ENCODE measurements around the gene AFTPH.

The AFTPH gene

DNA sequence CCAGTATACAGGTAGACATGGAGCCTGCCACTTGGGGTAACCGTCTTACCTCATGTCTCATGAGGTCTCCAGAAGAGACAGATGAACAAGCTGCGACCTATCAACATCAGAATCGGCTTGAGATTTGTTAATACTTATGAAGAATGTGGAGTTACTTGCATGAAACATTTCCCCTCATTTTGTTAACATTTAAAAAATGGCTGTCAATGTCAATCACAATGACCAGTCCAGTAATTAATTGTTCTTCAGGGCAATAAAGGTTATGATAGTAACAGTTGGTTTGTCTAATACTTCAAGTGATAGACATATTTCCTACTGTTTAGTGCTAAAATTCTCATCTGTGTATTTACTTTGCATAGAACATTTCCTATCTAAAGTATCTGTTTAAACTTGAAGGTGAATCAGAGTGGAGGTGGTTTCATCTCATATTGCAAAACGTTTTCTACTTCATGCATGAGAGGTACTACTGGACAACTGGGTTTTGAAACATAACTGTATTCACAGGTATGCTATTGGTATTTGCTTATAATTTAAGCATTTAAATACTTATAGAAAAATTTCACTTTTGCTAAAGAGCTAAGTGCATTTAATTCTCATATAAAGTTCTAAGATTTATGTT is 114.5 kb downstream of the AFTPH start:
- Histone ChIP-seq H3K27ac (ENCODE audit: low read depth, low read length) (peak overlapping the region; percentile 76), H3K9me3 (ENCODE audit: control insufficient read depth, insufficient read depth, low read length) (no peaks in the 10 kb centered on the region), H3K36me3 (ENCODE audit: control insufficient read depth, low read length) (peaks cover 56% of the 10 kb centered on the region), H3K4me3 (ENCODE audit: low read length) (peak overlapping the region; percentile 50), H3K4me2 (ENCODE audit: low read length) (peak overlapping the region; percentile 84), H4K20me1 (ENCODE audit: control insufficient read depth, insufficient read depth, low read depth, low read length) (peaks cover 12% of the 10 kb centered on the region), H3K27me3 (ENCODE audit: control insufficient read depth, low read length) (no peaks in the 10 kb centered on the region), H3K4me1 (ENCODE audit: control insufficient read depth, low read length) (peaks cover 80% of the 10 kb centered on the region), H3F3A (ENCODE audit: control insufficient read depth, insufficient read depth) (peaks cover 24% of the 10 kb centered on the region), H3K79me2 (ENCODE audit: control insufficient read depth, low read length) (peaks cover 96% of the 10 kb centered on the region), H3K9me2 (replicated peaks; ENCODE audit: control insufficient read depth, low read length) (no peaks in the 10 kb centered on the region)
- TF ChIP-seq EZH2phosphoT487 (IDR thresholded peaks at IDR 0.05; ENCODE audit: borderline replicate concordance, low read length) = no peak
- TF ChIP-seq, protein P1, sequence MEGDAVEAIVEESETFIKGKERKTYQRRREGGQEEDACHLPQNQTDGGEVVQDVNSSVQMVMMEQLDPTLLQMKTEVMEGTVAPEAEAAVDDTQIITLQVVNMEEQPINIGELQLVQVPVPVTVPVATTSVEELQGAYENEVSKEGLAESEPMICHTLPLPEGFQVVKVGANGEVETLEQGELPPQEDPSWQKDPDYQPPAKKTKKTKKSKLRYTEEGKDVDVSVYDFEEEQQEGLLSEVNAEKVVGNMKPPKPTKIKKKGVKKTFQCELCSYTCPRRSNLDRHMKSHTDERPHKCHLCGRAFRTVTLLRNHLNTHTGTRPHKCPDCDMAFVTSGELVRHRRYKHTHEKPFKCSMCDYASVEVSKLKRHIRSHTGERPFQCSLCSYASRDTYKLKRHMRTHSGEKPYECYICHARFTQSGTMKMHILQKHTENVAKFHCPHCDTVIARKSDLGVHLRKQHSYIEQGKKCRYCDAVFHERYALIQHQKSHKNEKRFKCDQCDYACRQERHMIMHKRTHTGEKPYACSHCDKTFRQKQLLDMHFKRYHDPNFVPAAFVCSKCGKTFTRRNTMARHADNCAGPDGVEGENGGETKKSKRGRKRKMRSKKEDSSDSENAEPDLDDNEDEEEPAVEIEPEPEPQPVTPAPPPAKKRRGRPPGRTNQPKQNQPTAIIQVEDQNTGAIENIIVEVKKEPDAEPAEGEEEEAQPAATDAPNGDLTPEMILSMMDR (IDR thresholded peaks at IDR 0.05; ENCODE audit: low read depth, low read length, poor library complexity, severe bottlenecking) = no peak

- Histone ChIP-seq H3K27ac (ENCODE audit: low read depth, low read length) (peak overlapping the region; percentile 76), H3K4me3 (ENCODE audit: low read length) (peak overlapping the region; percentile 47), H3K4me1 (ENCODE audit: control insufficient read depth, low read length) (peaks cover 91% of the 10 kb centered on the region), H3K9me3 (ENCODE audit: control insufficient read depth, insufficient read depth, low read length) (no peaks in the 10 kb centered on the region), H4K20me1 (ENCODE audit: control insufficient read depth, insufficient read depth, low read depth, low read length) (peaks cover 12% of the 10 kb centered on the region), H3F3A (ENCODE audit: control insufficient read depth, insufficient read depth) (peaks cover 32% of the 10 kb centered on the region), H3K4me2 (ENCODE audit: low read length) (peak overlapping the region; percentile 84), H3K9me2 (replicated peaks; ENCODE audit: control insufficient read depth, low read length) (no peaks in the 10 kb centered on the region), H3K27me3 (ENCODE audit: control insufficient read depth, low read length) (no peaks in the 10 kb centered on the region), H3K79me2 (ENCODE audit: control insufficient read depth, low read length) (peaks cover 98% of the 10 kb centered on the region), H3K36me3 (ENCODE audit: control insufficient read depth, low read length) (peaks cover 46% of the 10 kb centered on the region)
- no peak for TF ChIP-seq EZH2phosphoT487 (IDR thresholded peaks at IDR 0.05; ENCODE audit: borderline replicate concordance, low read length)
- TF ChIP-seq, protein P1 (IDR thresholded peaks at IDR 0.05; ENCODE audit: low read depth, low read length, poor library complexity, severe bottlenecking) = no peak
Measured at GRCh38 chr2:64639691-64640090, 115.6 kb downstream of the AFTPH start.

DNA sequence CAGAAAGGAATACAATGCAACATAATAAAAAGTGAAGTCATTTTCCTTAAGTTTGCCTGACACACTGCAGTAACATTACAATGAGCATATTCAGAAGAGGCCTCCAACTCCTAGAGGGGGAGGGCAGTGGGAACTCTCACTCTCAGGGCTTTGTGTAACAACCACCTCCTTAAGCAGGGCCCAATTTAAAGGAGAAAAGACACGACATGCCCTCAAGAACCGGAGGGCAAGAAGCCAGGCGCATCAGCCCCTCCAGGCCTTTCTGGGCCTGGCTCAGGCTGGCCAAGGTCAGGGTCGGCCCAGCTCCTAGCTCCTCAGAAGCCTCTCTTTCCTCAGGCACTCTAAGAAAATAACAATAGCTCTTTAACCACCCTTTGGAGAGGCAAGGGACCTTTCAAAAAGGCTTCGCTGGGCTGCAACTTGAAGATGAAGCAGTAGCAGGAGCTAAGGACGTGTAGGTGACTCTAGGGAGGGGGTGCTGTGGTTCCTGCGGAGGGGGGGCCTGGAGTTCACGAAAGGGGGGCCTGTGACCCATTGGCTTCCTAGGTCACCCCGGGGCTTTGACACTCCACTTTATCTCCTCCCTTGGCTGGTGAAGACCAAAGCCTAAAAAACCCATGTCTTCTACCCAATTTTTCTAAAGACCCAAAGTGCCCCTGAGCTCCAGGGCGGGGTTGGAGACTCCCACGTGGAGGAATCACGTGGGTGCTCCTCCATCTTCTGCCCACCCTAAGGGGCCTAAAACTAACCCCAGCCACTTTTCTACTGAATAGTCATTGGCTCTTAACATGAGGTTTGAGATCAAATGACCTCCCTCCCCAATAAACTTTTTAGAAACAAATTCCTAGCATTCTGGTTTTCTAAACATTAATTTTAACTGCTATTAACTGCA is 116.3 kb downstream of the AFTPH start:
- peak overlapping the region; percentile 84 for H3K4me2 ChIP-seq (ENCODE audit: low read length)
- H3F3A ChIP-seq (ENCODE audit: control insufficient read depth, insufficient read depth) = peaks cover 38% of the 10 kb centered on the region

More for the DNA sequence above, 116.3 kb downstream of the AFTPH start:
- Histone ChIP-seq H3K9me2 (replicated peaks; ENCODE audit: control insufficient read depth, low read length) (no peaks in the 10 kb centered on the region), H3K4me1 (ENCODE audit: control insufficient read depth, low read length) (peaks cover 98% of the 10 kb centered on the region), H3K4me3 (ENCODE audit: low read length) (peak overlapping the region; percentile 47), H4K20me1 (ENCODE audit: control insufficient read depth, insufficient read depth, low read depth, low read length) (peaks cover 12% of the 10 kb centered on the region), H3K36me3 (ENCODE audit: control insufficient read depth, low read length) (peaks cover 40% of the 10 kb centered on the region), H3K27me3 (ENCODE audit: control insufficient read depth, low read length) (no peaks in the 10 kb centered on the region), H3K27ac (ENCODE audit: low read depth, low read length) (peak overlapping the region; percentile 76), H3K79me2 (ENCODE audit: control insufficient read depth, low read length) (peaks cover 100% of the 10 kb centered on the region), H3K9me3 (ENCODE audit: control insufficient read depth, insufficient read depth, low read length) (no peaks in the 10 kb centered on the region)
- TF ChIP-seq, protein P1 (IDR thresholded peaks at IDR 0.05; ENCODE audit: low read depth, low read length, poor library complexity, severe bottlenecking) = no peak
- no peak for TF ChIP-seq EZH2phosphoT487 (IDR thresholded peaks at IDR 0.05; ENCODE audit: borderline replicate concordance, low read length)
